Stimulated activated CD8-positive, alpha-beta memory T cell treated with anti-CD3 and anti-CD28 coated beads, Interleukin-12 subunit alpha, Interleukin-12 subunit beta, amount 100 ng/mL, for 4 hours (primary cell): Measurements from ENCODE around the gene CHD5.

Experiments
- DNase-seq: peaks from one replicate; pipeline ENCODE4 v3.0.0-alpha.2; 2020; ENCODE audit warnings: low read depth

Gene CHD5

GRCh38 chr1:6111991-6112689 is 68.0 kb downstream of the CHD5 start:
- no peak for DNase-seq

- no peak for DNase-seq
Measured at GRCh38 chr1:6111571-6111970, 68.5 kb downstream of the CHD5 start.

GRCh38 chr1:6110326-6110725 is 69.8 kb downstream of the CHD5 start:
- no peak for DNase-seq

GRCh38 chr1:6109688-6110087 is 70.4 kb downstream of the CHD5 start:
- no peak for DNase-seq

- DNase-seq: no peak
Measured at GRCh38 chr1:6108937-6109614, 71.0 kb downstream of the CHD5 start.

- no peak for DNase-seq
Measured at GRCh38 chr1:6108476-6108875, 71.6 kb downstream of the CHD5 start.

GRCh38 chr1:6107409-6108356 is 72.4 kb downstream of the CHD5 start:
- no peak for DNase-seq

- DNase-seq: no peak
Measured at GRCh38 chr1:6106977-6107376, 73.1 kb downstream of the CHD5 start.

GRCh38 chr1:6106321-6106731 is 73.8 kb downstream of the CHD5 start:
- no peak for DNase-seq

GRCh38 chr1:6105763-6106162 is 74.4 kb downstream of the CHD5 start:
- no peak for DNase-seq

GRCh38 chr1:6105218-6105679 is 74.9 kb downstream of the CHD5 start:
- no peak for DNase-seq

GRCh38 chr1:6104631-6105030 is 75.5 kb downstream of the CHD5 start:
- DNase-seq: no peak

GRCh38 chr1:6103854-6104530 is 76.1 kb downstream of the CHD5 start:
- no peak for DNase-seq

- no peak for DNase-seq
Measured at GRCh38 chr1:6103111-6103853, 76.8 kb downstream of the CHD5 start.

- DNase-seq: no peak
Measured at GRCh38 chr1:6102532-6102845, 77.6 kb downstream of the CHD5 start.

GRCh38 chr1:6101826-6102531 is 78.1 kb downstream of the CHD5 start:
- DNase-seq: no peak

GRCh38 chr1:6100861-6101783 is 79.0 kb downstream of the CHD5 start:
- DNase-seq: no peak

- DNase-seq: no peak
Measured at GRCh38 chr1:6099787-6100765, 80.0 kb downstream of the CHD5 start.
